GM18508 (cell line): ENCODE results near the gene CACNA1A.
"Not testable (repeated sequence)": the region's sequence is repeated elsewhere in the genome, so short reads cannot be mapped to it uniquely, and the experiment has no call there.

Experiments used
- ATAC-seq: cut with Tn5 transposase; IDR thresholded peaks from one replicate; pipeline ENCODE4 v1.9.1; 2021; ENCODE audit warnings: moderate number of reproducible peaks; ENCODE audit not compliant: insufficient read depth, unreplicated experiment

The CACNA1A gene

GRCh38 chr19:13286195-13286985 is 219.9 kb downstream of the CACNA1A start:
- no peak for ATAC-seq

- ATAC-seq: no peak
Observed at GRCh38 chr19:13284929-13285928, 221.1 kb downstream of the CACNA1A start.

DNA sequence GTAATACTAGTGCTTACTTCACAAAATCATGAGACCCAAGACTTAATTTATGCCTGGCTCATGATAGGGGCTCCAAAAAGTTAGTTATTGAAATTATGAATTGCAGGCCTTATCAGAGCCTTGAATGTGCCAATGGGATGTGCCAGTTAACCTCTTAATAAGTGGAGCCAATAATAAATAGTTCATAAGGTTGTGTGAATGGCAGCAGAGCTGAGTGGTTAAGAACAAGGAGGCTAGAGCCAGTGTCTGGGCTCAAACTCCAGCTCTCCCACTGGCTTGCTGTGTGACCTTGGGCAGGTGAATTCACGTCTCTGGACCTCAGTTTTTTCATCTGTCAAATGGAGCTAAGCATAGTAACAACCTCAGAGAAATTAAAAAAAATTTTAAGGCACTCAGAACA is 222.4 kb downstream of the CACNA1A start:
- no peak for ATAC-seq

DNA sequence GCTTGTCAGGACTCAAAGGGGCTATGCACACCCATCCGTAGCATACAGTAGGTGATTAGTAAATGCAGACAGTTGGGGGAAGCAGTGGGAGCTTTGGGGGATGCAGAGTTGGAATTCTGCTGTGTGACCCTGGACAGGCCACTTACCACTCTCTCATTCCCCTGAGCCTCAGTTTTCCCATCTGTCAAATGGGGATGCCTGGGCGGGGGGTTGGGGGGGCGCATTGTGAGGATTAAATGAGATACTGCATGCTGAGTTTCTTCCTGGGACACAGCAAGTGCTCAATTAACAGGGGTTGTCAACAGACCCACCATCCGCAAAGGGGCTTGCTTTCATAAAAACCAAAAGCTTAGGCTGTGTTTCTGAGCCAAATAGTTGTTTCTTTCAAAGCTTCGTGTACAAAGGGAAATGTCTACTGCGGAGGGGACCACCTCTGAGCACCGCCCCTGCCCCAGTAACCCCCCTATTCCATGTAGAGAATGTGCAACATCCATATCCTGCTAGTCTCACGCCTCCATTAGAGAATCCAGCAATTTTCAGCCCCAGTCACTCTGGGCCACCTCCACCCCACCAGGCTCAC is 223.7 kb downstream of the CACNA1A start:
- ATAC-seq: no peak

- ATAC-seq: no peak
Observed at GRCh38 chr19:13281567-13282291, 224.6 kb downstream of the CACNA1A start.

GRCh38 chr19:13277104-13277809 is 229.0 kb downstream of the CACNA1A start:
- no peak for ATAC-seq

- ATAC-seq: no peak
Observed at GRCh38 chr19:13275016-13275722, 231.1 kb downstream of the CACNA1A start.

- ATAC-seq: no peak
Observed at GRCh38 chr19:13270514-13271105, 235.7 kb downstream of the CACNA1A start.

DNA sequence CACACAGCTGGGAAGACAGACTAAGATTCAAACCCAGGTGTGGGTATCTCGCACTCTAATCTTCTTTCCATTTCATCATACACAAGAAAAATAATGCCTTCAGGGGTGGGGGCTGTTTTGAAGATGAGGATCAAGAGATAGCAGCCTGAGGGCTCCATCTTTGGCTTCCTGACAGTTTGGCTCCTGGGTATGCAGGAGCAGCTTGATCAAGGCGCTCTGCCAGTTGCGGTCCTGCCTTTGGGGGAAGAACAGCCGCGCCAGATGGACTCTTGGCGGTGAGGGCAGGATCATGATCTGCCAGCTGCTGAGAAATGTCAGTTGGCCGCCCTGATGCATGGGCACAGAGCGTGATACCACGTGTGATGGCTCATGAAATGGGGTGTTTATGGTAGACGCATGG is 236.9 kb downstream of the CACNA1A start:
- no peak for ATAC-seq

DNA sequence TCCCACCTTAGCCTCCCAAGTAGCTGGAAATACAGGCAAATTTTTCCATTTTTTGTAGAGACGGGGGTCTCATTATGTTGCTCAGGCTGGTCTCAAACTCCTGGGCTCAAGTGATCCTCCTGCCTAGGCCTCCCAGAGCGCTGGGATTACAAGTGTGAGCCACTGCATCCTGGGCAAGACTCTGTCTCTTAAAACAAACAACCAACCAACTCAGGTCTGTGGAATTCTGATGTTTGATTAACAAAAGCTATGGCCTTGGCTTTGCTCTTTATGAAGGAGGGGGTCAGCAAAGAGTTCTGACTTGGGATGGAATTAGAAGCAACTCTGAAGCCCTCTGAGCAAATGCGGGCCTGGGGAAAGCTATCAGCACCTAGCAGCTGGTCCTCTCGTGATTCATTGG is 238.4 kb downstream of the CACNA1A start:
- ATAC-seq: no peak

- no peak for ATAC-seq
Observed at GRCh38 chr19:13267131-13267530, 239.1 kb downstream of the CACNA1A start.

DNA sequence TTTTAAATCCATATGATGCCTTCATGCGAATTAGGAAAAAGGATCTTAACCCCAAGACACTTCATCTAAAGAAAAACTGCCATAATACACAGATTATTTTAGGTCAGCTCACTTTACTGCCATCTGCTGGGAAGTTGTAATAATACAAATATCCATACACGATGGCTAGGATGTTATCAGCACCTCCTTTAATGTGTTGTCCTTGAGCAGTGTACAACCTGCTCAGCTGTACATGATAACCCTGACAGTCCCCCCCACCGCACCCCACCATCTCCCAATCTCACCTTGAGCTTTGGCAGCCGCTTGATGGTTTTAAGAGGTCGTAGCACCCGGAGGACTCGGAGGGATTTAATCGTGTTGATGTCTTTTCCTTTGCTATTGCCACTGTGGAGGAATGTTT is 243.8 kb downstream of the CACNA1A start:
- ATAC-seq: no peak

- ATAC-seq: no peak
Observed at GRCh38 chr19:13260883-13261653, 245.2 kb downstream of the CACNA1A start.

DNA sequence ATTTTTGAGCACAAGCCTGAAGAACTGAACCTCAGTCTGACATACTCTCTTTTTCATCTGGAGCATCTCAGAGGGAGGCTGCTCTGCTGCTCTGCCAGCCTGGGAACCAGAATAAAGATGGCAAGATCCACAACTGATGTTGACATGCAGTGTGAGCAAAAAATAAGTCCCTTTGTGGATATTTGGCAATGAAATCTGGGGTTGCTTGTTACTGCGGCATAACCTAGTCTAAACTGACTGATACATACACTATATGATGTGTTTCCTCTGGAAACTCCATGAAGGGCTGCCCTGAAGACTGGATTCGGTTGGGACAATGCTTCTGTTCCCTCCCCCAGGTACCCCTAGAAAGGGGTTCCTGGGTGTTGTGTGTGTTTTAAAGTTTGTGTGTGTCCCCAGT is 249.4 kb downstream of the CACNA1A start:
- no peak for ATAC-seq

- ATAC-seq: not testable (repeated sequence)
Observed at GRCh38 chr19:13256398-13256797, 249.9 kb downstream of the CACNA1A start.

- no peak for ATAC-seq
Observed at GRCh38 chr19:13255719-13256059, 250.6 kb downstream of the CACNA1A start.

DNA sequence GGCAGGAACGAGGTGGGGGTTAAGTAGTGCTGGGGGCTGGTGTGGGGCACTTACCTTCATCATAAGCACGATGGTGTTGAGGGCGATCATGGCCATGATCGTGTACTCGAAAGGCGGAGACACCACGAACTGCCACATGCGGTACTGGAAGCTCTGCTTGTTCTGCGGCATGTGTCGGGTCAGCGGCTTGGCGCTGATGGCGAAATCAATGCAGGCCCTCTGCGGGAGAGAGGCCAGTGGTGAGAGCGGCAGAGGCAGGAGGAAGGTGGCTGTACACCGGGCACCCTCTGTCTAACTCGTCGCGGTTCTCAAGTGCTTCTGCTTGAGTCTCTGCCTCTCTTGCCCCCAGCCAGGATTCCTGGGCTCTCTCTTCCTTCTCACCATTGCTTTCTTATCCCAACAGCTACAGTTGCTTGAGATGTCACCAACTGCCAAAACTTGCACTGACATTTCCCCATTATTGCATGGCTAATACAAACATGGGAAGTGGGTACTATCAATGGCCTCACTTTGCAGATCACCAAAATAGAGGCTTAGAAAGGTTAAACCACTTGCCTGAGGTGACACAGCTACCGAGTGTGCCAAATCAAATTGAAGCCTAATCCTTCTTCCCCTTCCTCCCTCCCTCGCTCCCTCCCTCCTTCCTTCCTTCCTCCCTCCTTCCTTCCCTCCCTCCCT is 251.1 kb downstream of the CACNA1A start:
- ATAC-seq: no peak
